ENCODE data around the gene PATJ.
"Not testable (repeated sequence)": the region's sequence is repeated elsewhere in the genome, so short reads cannot be mapped to it uniquely, and the experiment has no call there.

The PATJ gene

DNA sequence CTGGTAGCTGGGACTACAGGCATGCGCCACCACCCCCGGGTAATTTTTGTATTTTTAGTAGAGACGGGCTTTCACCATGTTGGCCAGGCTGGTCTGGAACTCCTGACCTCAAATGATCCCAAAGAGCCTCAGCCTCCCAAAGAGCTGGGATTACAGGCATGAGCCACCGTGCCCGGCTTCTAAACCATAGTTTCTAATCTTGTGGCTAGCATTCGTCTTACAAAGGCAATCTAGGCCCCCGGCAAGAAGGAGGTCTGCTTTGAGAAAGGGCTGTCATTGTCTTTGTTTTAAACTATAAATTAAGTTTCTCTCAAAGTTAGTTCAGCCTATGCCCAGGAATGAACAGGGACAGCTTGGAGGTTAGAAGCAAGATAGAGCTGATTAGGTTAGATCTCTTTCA, 442.1 kb downstream of the PATJ start:
- Histone ChIP-seq H3F3A (ENCODE audit: low read depth) (no peaks in the 10 kb centered on the region), H3K4me3 (ENCODE audit: low read length, poor library complexity, severe bottlenecking) (no peak overlapping the region), H3K36me3 (ENCODE audit: insufficient read depth, low read length) (no peaks in the 10 kb centered on the region), H3K9ac (ENCODE audit: low read depth, low read length, poor library complexity, severe bottlenecking) (no peak overlapping the region), H3K27me3 (ENCODE audit: insufficient read depth, low read length, poor library complexity, severe bottlenecking) (no peaks in the 10 kb centered on the region), H2AFZ (ENCODE audit: low read length) (no peak overlapping the region), H4K20me1 (ENCODE audit: insufficient read depth, low read length, poor library complexity, severe bottlenecking) (no peaks in the 10 kb centered on the region), H3K9me3 (ENCODE audit: insufficient read depth, low read depth, low read length) (no peaks in the 10 kb centered on the region), H3K4me1 (ENCODE audit: insufficient read depth, low read length, poor library complexity, severe bottlenecking) (no peaks in the 10 kb centered on the region), H3K79me2 (ENCODE audit: insufficient read depth, low read length) (no peaks in the 10 kb centered on the region), H3K9me2 (replicated peaks; ENCODE audit: low read depth, low read length) (no peaks in the 10 kb centered on the region), H3K4me2 (ENCODE audit: low read depth, low read length, poor library complexity, severe bottlenecking) (no peak overlapping the region)
- TF ChIP-seq, protein P1, sequence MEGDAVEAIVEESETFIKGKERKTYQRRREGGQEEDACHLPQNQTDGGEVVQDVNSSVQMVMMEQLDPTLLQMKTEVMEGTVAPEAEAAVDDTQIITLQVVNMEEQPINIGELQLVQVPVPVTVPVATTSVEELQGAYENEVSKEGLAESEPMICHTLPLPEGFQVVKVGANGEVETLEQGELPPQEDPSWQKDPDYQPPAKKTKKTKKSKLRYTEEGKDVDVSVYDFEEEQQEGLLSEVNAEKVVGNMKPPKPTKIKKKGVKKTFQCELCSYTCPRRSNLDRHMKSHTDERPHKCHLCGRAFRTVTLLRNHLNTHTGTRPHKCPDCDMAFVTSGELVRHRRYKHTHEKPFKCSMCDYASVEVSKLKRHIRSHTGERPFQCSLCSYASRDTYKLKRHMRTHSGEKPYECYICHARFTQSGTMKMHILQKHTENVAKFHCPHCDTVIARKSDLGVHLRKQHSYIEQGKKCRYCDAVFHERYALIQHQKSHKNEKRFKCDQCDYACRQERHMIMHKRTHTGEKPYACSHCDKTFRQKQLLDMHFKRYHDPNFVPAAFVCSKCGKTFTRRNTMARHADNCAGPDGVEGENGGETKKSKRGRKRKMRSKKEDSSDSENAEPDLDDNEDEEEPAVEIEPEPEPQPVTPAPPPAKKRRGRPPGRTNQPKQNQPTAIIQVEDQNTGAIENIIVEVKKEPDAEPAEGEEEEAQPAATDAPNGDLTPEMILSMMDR (conservative IDR thresholded peaks at IDR 0.05; ENCODE audit: low read length), result no peak
- TF ChIP-seq EZH2phosphoT487 (IDR thresholded peaks at IDR 0.05; ENCODE audit: borderline replicate concordance), result no peak

DNA sequence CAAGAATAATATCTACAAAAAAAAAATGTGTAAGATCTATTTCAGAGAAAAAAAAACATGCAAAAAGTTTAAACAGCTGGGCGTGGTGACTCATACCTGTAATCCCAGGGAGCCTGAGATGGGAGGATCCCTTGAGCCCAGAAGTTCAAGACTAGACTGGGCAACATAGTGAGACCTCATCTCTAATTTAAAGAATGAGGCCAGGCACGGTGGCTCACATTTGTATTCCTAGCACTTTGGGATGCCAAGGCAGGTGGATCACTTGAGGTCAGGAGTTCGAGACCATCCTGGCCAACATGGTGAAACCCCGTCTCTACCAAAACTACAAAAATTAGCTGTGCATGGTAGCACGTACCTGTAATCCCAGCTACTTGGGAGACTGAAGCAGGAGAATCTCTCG, 443.0 kb downstream of the PATJ start:
- not testable (repeated sequence) for H3K4me2 ChIP-seq (ENCODE audit: low read depth, low read length, poor library complexity, severe bottlenecking); H2AFZ ChIP-seq (ENCODE audit: low read length); H4K20me1 ChIP-seq (ENCODE audit: insufficient read depth, low read length, poor library complexity, severe bottlenecking); H3K9me2 ChIP-seq (replicated peaks; ENCODE audit: low read depth, low read length); H3K4me1 ChIP-seq (ENCODE audit: insufficient read depth, low read length, poor library complexity, severe bottlenecking); H3K79me2 ChIP-seq (ENCODE audit: insufficient read depth, low read length); H3K27me3 ChIP-seq (ENCODE audit: insufficient read depth, low read length, poor library complexity, severe bottlenecking); H3K9me3 ChIP-seq (ENCODE audit: insufficient read depth, low read depth, low read length); H3F3A ChIP-seq (ENCODE audit: low read depth); H3K4me3 ChIP-seq (ENCODE audit: low read length, poor library complexity, severe bottlenecking); H3K36me3 ChIP-seq (ENCODE audit: insufficient read depth, low read length); H3K9ac ChIP-seq (ENCODE audit: low read depth, low read length, poor library complexity, severe bottlenecking)

DNA sequence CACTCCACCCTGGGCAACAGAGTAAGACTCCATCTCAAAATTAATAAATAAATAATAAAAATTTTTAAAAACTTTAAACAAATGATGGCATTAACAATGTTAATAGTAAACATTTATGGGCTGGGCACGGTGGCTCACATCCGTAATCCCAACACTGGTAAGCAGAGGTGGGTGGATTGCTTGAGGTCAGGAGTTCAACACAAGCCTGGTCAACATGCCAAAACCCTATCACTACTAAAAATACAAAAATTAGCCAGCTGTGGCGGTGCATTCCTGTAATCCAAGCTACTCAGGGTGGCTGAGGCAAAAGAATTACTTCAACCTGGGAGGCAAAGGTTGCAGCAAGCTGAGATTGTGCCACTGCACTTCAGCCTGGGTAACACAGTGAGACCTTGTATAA, 443.4 kb downstream of the PATJ start:
- Histone ChIP-seq H3K9ac (ENCODE audit: low read depth, low read length, poor library complexity, severe bottlenecking) (no peak overlapping the region), H3K9me2 (replicated peaks; ENCODE audit: low read depth, low read length) (no peaks in the 10 kb centered on the region), H3K4me3 (ENCODE audit: low read length, poor library complexity, severe bottlenecking) (no peak overlapping the region), H3K4me2 (ENCODE audit: low read depth, low read length, poor library complexity, severe bottlenecking) (no peak overlapping the region), H3K4me1 (ENCODE audit: insufficient read depth, low read length, poor library complexity, severe bottlenecking) (no peaks in the 10 kb centered on the region), H2AFZ (ENCODE audit: low read length) (no peak overlapping the region), H3K9me3 (ENCODE audit: insufficient read depth, low read depth, low read length) (no peaks in the 10 kb centered on the region), H3K79me2 (ENCODE audit: insufficient read depth, low read length) (no peaks in the 10 kb centered on the region), H3F3A (ENCODE audit: low read depth) (no peaks in the 10 kb centered on the region), H4K20me1 (ENCODE audit: insufficient read depth, low read length, poor library complexity, severe bottlenecking) (no peaks in the 10 kb centered on the region), H3K27me3 (ENCODE audit: insufficient read depth, low read length, poor library complexity, severe bottlenecking) (no peaks in the 10 kb centered on the region), H3K36me3 (ENCODE audit: insufficient read depth, low read length) (no peaks in the 10 kb centered on the region)
- TF ChIP-seq, protein P1 (conservative IDR thresholded peaks at IDR 0.05; ENCODE audit: low read length), result no peak
- no peak for TF ChIP-seq EZH2phosphoT487 (IDR thresholded peaks at IDR 0.05; ENCODE audit: borderline replicate concordance)

DNA sequence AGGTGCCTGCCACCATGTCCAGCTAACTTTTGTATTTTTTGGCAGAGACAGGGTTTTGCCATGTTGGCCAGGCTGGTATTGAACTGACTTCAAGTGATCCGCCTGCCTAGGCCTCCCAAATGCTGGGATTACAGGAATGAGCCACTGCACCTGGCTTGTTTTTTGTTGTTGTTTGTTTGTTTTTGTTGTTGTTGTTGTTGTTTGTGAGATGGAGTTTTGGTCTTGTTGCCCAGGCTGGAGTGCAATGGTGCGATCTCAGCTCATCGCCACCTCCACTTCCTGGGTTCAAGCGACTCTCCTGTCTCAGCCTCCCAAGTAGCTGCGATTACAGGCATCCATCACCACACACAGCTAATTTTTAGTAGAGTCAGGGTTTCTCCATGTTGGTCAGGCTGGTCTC, 445.3 kb downstream of the PATJ start:
- Histone ChIP-seq H3K4me3 (ENCODE audit: low read length, poor library complexity, severe bottlenecking) (no peak overlapping the region), H3K9me3 (ENCODE audit: insufficient read depth, low read depth, low read length) (no peaks in the 10 kb centered on the region), H3K4me1 (ENCODE audit: insufficient read depth, low read length, poor library complexity, severe bottlenecking) (no peaks in the 10 kb centered on the region), H3K4me2 (ENCODE audit: low read depth, low read length, poor library complexity, severe bottlenecking) (no peak overlapping the region), H3F3A (ENCODE audit: low read depth) (no peaks in the 10 kb centered on the region), H3K79me2 (ENCODE audit: insufficient read depth, low read length) (no peaks in the 10 kb centered on the region), H4K20me1 (ENCODE audit: insufficient read depth, low read length, poor library complexity, severe bottlenecking) (no peaks in the 10 kb centered on the region), H3K36me3 (ENCODE audit: insufficient read depth, low read length) (no peaks in the 10 kb centered on the region), H2AFZ (ENCODE audit: low read length) (no peak overlapping the region), H3K9ac (ENCODE audit: low read depth, low read length, poor library complexity, severe bottlenecking) (no peak overlapping the region), H3K27me3 (ENCODE audit: insufficient read depth, low read length, poor library complexity, severe bottlenecking) (no peaks in the 10 kb centered on the region), H3K9me2 (replicated peaks; ENCODE audit: low read depth, low read length) (no peaks in the 10 kb centered on the region)
- TF ChIP-seq, protein P1 (conservative IDR thresholded peaks at IDR 0.05; ENCODE audit: low read length), result no peak
- TF ChIP-seq EZH2phosphoT487 (IDR thresholded peaks at IDR 0.05; ENCODE audit: borderline replicate concordance), result no peak

Measured in Loucy (cell line).